NCI-H2107 (cell line): Measurements from ENCODE around the gene C17orf78.
"Not testable (repeated sequence)": the region's sequence is repeated elsewhere in the genome, so short reads cannot be mapped to it uniquely, and the experiment has no call there.

Experiments
- DNase-seq: peaks from one replicate; lab custom pipeline; 2025; lab: John Stamatoyannopoulos, UW

Gene C17orf78

DNA sequence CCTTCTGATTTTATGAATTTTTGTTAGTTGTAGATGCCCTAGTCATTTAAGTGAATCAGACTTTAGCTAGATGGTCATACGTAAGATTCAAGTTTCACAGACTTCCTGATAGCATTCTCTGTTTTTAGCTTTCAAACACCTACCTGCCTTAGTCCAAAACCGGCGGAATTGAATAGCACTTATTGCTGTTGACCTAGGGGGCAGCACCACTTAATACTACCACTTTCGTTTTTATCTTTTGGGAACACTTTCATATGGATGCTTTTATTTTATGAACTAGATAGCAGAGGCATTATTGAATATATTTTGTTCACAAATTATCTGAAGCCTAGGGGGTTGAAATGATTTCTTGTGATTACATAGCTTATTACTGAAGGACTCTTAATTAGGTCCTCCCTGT, 62.4 kb downstream of the C17orf78 start:
- DNase-seq = no peak

DNA sequence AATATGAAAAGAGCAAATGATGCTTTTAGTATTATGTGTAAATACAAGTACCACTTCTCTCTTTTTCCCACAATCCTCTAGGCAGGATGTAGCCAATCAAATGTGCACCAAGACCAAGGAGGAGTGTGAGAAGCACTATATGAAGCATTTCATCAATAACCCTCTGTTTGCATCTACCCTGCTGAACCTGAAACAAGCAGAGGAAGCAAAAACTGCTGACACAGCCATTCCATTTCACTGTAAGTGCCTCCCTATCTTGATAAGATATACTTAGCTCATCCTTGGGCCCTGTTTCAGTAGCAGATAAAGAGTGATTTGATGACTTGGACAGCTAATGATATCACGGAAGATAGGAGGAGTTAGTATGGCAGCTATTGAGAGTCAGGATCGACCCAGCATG, 64.6 kb downstream of the C17orf78 start:
- no peak for DNase-seq

DNA sequence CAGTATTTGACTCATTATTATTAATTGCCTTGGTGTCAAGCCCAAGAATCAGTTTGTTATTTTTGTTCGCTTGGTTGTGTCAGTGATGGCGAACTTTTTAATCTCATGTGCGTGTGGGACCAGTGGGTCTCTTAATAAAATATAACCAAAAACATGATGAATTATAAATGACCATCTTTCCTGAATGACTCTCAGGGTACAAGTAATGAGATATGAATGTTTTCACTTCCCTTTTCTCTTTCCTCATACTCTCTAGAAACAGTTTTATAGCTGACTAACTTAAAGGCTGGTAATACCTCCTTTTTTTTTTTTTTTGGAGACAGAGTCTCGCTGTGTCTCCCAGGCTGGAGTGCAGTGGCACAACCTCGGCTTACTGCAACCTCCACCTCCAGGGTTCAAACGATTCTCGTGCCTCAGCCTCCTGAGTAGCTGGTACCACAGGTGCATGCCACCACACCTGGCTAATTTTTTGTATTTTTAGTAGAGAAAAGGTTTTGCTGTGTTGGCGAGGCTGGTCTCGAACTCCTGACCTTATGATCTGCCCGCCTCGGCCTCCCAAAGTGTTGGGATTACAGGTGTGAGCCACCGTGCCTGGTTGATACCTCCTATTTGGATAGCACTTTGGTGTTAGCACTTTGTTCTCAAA, 65.7 kb downstream of the C17orf78 start:
- not testable (repeated sequence) for DNase-seq
